HepG2 (cell line): ENCODE results near the gene TMEM221. TPM values are rescaled to one million over a fixed set of nuclear protein-coding genes. Genes with fewer than 3 reads are reported as not detected.

Experiments used
- DBP ChIP-seq: sonication (generic); formaldehyde crosslinking; IDR thresholded peaks from 2 replicates; pipeline ENCODE4 v1.4.0; 2020; ENCODE audit warnings: missing genetic modification reagents; ENCODE audit errors: not compliant biosample characterization
- ESRRA ChIP-seq: sonication (generic); formaldehyde crosslinking; IDR thresholded peaks from 2 replicates; pipeline ENCODE4 v1.5.1; 2020; ENCODE audit warnings: mild to moderate bottlenecking, low read depth, missing genetic modification reagents
- GABPB1 ChIP-seq: IDR thresholded peaks from 2 replicates; pipeline ENCODE4 v1.6.1; 2016; ENCODE audit warnings: mild to moderate bottlenecking, missing genetic modification reagents, moderate library complexity, missing compliant biosample characterization
- KMT2A ChIP-seq: sonication (generic); formaldehyde crosslinking; IDR thresholded peaks from 2 replicates; pipeline ENCODE4 v1.4.0; 2020; ENCODE audit warnings: missing genetic modification reagents
- MYC ChIP-seq: sonication (generic); formaldehyde crosslinking; IDR thresholded peaks from 2 replicates; pipeline ENCODE4 v1.9.0; 2021; ENCODE audit warnings: missing genetic modification reagents, borderline replicate concordance
- POLR2AphosphoS5 ChIP-seq: IDR thresholded peaks from 2 replicates; pipeline ENCODE4 v1.6.1; 2012; ENCODE audit warnings: low read depth, low read length
- PRPF4 ChIP-seq: fragments of 200-400 bp; formaldehyde crosslinking; IDR thresholded peaks from 2 replicates; pipeline ENCODE4 v1.6.1; 2016; ENCODE audit warnings: low read length, low read depth; ENCODE audit not compliant: poor library complexity, severe bottlenecking
- SCMH1 ChIP-seq: sonication (generic); formaldehyde crosslinking; IDR thresholded peaks from 2 replicates; pipeline ENCODE4 v1.9.0; 2021; ENCODE audit warnings: missing genetic modification reagents, mild to moderate bottlenecking, borderline replicate concordance
- ZNF180 ChIP-seq: sonication (generic); formaldehyde crosslinking; IDR thresholded peaks from 2 replicates; pipeline ENCODE4 v1.4.0; 2020; ENCODE audit warnings: low read depth, missing genetic modification reagents, borderline replicate concordance
- ZNF225 ChIP-seq: sonication (generic); formaldehyde crosslinking; IDR thresholded peaks from 2 replicates; pipeline ENCODE4 v1.4.0; 2020; ENCODE audit warnings: mild to moderate bottlenecking, missing genetic modification reagents
- ZNF251 ChIP-seq: sonication (generic); formaldehyde crosslinking; IDR thresholded peaks from 2 replicates; pipeline ENCODE4 v1.9.0; 2021; ENCODE audit warnings: mild to moderate bottlenecking, missing genetic modification reagents
- ZNF264 ChIP-seq: sonication (generic); formaldehyde crosslinking; IDR thresholded peaks from 2 replicates; pipeline ENCODE4 v1.4.0; 2020; ENCODE audit warnings: missing genetic modification reagents
- ZNF558 ChIP-seq: sonication (generic); formaldehyde crosslinking; IDR thresholded peaks from 2 replicates; pipeline ENCODE4 v1.9.0; 2022; ENCODE audit warnings: mild to moderate bottlenecking, missing genetic modification reagents, borderline replicate concordance
- ZNF564 ChIP-seq: sonication (generic); formaldehyde crosslinking; IDR thresholded peaks from 2 replicates; pipeline ENCODE4 v1.8.1; 2023; ENCODE audit warnings: mild to moderate bottlenecking, missing genetic modification reagents
- ZNF616 ChIP-seq: sonication (generic); formaldehyde crosslinking; IDR thresholded peaks from 2 replicates; pipeline ENCODE4 v1.5.0; 2020; ENCODE audit warnings: low read depth, mild to moderate bottlenecking, missing genetic modification reagents
- polyA plus RNA-seq, 8 experiments: library from polyadenylated mRNA; depleted of rRNA in 3 of 8; stranded (reverse) in 7 of 8; unstranded in 1 of 8; fragments of >200 nt; fragmentation: Illumina TruSeq in 4 of 8; extraction: Trizol in 4 of 8; gene quantifications; 2 replicates each; pipeline versions ENCODE4 v1.2.1 to v1.2.3, GENCODE V29; 2011 to 2016; ENCODE audit warnings: low read depth in 4 of 8, missing spikeins in 1 of 8, mixed read lengths in 1 of 8; ENCODE audit not compliant: insufficient read depth in 1 of 8
- total RNA-seq, 5 experiments: library from RNA; depleted of rRNA; stranded (reverse); fragments of >200 nt; fragmentation: Illumina TruSeq; extraction: Trizol; gene quantifications; 2 replicates each; pipeline ENCODE4 v1.2.3, GENCODE V29; 2016; ENCODE audit warnings: low read depth in 1 of 5
- TF ChIP-seq, protein P1 (sequence below): sonication (generic); formaldehyde crosslinking; IDR thresholded peaks from 2 replicates; pipeline ENCODE4 v1.4.0; 2020; ENCODE audit warnings: mild to moderate bottlenecking, missing genetic modification reagents, borderline replicate concordance
- TF ChIP-seq, protein P2 (sequence below): sonication (generic); formaldehyde crosslinking; IDR thresholded peaks from 2 replicates; pipeline ENCODE4 v1.5.1; 2020; ENCODE audit warnings: mild to moderate bottlenecking, missing genetic modification reagents, moderate library complexity
- TF ChIP-seq, protein P3 (sequence below): sonication (generic); formaldehyde crosslinking; IDR thresholded peaks from 2 replicates; pipeline ENCODE4 v1.8.0; 2022; ENCODE audit warnings: missing genetic modification reagents, mild to moderate bottlenecking, inconsistent platforms, borderline replicate concordance

Gene TMEM221
- total and polyA plus RNA-seq, 2 of the 13 experiments (the other 11 are each of a cell fraction or from before 2014, with no cell fraction given), result 0.33 to 0.77 TPM

DNA sequence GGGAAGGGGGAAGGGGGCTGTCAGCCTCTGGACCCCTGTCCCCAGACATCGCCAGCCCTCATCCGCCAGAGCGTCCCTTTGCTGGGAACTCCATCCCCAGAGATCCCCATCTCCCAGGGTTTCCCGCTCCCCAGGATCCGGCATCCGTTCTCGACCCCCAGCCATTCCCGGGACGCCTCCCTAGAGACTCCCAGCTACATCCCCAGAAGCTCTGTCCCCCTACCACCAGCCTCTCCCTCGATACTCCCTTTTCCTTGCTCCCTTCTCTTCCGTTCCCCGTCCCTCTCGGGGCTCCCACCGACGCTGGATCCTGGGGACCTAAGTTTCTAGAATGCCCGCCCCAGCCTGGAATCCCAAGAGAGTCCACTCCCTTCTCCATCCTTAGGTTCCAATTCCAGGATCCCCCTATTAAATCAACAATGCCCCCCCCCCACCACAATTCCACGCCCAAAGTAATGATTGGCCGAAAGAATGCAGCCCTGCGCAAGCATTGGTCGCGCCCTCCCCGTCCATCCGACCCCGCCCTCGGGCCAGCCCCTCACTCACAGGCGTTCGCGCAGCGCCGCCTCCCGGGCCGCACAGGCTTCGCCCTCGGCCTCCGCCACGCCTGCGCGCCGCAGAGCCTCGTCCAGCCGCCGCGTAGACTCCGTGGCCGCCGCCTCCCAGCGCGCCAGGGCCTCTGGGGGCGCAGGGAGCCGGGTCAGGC lies 57.6 kb downstream of the TMEM221 start (continued):
- TF ChIP-seq, protein P1, sequence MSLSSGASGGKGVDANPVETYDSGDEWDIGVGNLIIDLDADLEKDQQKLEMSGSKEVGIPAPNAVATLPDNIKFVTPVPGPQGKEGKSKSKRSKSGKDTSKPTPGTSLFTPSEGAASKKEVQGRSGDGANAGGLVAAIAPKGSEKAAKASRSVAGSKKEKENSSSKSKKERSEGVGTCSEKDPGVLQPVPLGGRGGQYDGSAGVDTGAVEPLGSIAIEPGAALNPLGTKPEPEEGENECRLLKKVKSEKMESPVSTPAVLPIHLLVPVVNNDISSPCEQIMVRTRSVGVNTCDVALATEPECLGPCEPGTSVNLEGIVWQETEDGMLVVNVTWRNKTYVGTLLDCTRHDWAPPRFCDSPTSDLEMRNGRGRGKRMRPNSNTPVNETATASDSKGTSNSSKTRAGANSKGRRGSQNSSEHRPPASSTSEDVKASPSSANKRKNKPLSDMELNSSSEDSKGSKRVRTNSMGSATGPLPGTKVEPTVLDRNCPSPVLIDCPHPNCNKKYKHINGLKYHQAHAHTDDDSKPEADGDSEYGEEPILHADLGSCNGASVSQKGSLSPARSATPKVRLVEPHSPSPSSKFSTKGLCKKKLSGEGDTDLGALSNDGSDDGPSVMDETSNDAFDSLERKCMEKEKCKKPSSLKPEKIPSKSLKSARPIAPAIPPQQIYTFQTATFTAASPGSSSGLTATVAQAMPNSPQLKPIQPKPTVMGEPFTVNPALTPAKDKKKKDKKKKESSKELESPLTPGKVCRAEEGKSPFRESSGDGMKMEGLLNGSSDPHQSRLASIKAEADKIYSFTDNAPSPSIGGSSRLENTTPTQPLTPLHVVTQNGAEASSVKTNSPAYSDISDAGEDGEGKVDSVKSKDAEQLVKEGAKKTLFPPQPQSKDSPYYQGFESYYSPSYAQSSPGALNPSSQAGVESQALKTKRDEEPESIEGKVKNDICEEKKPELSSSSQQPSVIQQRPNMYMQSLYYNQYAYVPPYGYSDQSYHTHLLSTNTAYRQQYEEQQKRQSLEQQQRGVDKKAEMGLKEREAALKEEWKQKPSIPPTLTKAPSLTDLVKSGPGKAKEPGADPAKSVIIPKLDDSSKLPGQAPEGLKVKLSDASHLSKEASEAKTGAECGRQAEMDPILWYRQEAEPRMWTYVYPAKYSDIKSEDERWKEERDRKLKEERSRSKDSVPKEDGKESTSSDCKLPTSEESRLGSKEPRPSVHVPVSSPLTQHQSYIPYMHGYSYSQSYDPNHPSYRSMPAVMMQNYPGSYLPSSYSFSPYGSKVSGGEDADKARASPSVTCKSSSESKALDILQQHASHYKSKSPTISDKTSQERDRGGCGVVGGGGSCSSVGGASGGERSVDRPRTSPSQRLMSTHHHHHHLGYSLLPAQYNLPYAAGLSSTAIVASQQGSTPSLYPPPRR (CRISPR knock-in tag), result no peak
- TF ChIP-seq KMT2A (CRISPR knock-in tag) (no peak), ZNF264 (CRISPR knock-in tag) (no peak), ZNF180 (CRISPR knock-in tag) (no peak), GABPB1 (CRISPR knock-in tag) (peak; percentile 59), ZNF251 (CRISPR knock-in tag) (no peak), POLR2AphosphoS5 (no peak), MYC (CRISPR knock-in tag) (peak; percentile 64; the same call in 1 of the 2 replicates), ZNF616 (CRISPR knock-in tag) (no peak), SCMH1 (CRISPR knock-in tag) (no peak), ZNF225 (CRISPR knock-in tag) (no peak; the same call in 1 of the 2 replicates), DBP (CRISPR knock-in tag) (no peak), ZNF558 (CRISPR knock-in tag) (no peak), ZNF564 (CRISPR knock-in tag) (no peak), PRPF4 (no peak), ESRRA (CRISPR knock-in tag) (no peak; the same call in 1 of the 2 replicates)
- TF ChIP-seq, protein P2, sequence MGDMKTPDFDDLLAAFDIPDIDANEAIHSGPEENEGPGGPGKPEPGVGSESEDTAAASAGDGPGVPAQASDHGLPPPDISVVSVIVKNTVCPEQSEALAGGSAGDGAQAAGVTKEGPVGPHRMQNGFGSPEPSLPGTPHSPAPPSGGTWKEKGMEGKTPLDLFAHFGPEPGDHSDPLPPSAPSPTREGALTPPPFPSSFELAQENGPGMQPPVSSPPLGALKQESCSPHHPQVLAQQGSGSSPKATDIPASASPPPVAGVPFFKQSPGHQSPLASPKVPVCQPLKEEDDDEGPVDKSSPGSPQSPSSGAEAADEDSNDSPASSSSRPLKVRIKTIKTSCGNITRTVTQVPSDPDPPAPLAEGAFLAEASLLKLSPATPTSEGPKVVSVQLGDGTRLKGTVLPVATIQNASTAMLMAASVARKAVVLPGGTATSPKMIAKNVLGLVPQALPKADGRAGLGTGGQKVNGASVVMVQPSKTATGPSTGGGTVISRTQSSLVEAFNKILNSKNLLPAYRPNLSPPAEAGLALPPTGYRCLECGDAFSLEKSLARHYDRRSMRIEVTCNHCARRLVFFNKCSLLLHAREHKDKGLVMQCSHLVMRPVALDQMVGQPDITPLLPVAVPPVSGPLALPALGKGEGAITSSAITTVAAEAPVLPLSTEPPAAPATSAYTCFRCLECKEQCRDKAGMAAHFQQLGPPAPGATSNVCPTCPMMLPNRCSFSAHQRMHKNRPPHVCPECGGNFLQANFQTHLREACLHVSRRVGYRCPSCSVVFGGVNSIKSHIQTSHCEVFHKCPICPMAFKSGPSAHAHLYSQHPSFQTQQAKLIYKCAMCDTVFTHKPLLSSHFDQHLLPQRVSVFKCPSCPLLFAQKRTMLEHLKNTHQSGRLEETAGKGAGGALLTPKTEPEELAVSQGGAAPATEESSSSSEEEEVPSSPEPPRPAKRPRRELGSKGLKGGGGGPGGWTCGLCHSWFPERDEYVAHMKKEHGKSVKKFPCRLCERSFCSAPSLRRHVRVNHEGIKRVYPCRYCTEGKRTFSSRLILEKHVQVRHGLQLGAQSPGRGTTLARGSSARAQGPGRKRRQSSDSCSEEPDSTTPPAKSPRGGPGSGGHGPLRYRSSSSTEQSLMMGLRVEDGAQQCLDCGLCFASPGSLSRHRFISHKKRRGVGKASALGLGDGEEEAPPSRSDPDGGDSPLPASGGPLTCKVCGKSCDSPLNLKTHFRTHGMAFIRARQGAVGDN (CRISPR knock-in tag), result peak; percentile 83
- TF ChIP-seq, protein P3, sequence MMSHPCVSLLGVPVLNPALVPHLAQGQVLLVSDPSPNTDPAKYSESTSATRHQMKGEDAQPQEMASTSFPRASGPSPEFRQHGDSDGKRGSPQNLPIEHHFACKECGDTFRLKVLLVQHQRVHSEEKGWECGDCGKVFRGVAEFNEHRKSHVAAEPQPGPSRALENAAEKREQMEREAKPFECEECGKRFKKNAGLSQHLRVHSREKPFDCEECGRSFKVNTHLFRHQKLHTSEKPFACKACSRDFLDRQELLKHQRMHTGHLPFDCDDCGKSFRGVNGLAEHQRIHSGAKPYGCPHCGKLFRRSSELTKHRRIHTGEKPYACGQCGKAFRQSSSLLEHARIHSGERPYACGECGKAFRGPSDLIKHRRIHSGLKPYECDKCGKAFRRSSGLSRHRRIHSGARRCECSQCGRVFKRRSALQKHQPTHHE (CRISPR knock-in tag), result no peak
